Stomach (tissue), 4 donors: ENCODE measurements around the gene DGKQ.
A peak's percentile ranks its signal among the peaks of the same experiment; 100 is the strongest.

Experiments
- CTCF ChIP-seq, 7 experiments: fragments of 450-650 bp in 4 of 7; fragments of 200-600 bp in 3 of 7; sonication (generic) in 3 of 7; IDR thresholded peaks; one replicate each; pipeline ENCODE4 v1.5.1; 2016 to 2019; ENCODE audit warnings: antibody characterized with exemption in 7 of 7, control low read depth in 2 of 7, mild to moderate bottlenecking in 1 of 7
- EP300 ChIP-seq: sonication (generic); formaldehyde crosslinking; IDR thresholded peaks from one replicate; pipeline ENCODE4 v1.6.1; 2017; ENCODE audit warnings: antibody characterized with exemption
- POLR2A ChIP-seq, 4 donors: fragments of 450-650 bp; IDR thresholded peaks; one replicate each; pipeline ENCODE4 v1.6.1; 2016; ENCODE audit warnings: antibody characterized with exemption in 4 of 4, control low read depth in 2 of 4, mild to moderate bottlenecking in 1 of 4, moderate library complexity in 1 of 4
- POLR2AphosphoS5 ChIP-seq, 3 donors: sonication (generic); formaldehyde crosslinking; IDR thresholded peaks; one replicate each; pipeline ENCODE4 v1.6.1; 2016; ENCODE audit warnings: antibody characterized with exemption in 3 of 3

GRCh38 chr4:986879-987623 is 13.7 kb upstream of the DGKQ start, which contains the start of gene IDUA:
- TF ChIP-seq CTCF (IDR thresholded peaks at IDR 0.05), result peak in 3 of 7 experiments; percentile 4 to 43 (median 37)
- TF ChIP-seq POLR2A (IDR thresholded peaks at IDR 0.05), result no peak
- TF ChIP-seq POLR2AphosphoS5 (IDR thresholded peaks at IDR 0.05), result peak in 2 of 3 donors; percentile 7 to 51
- TF ChIP-seq EP300, result no peak
